NB4 (cell line): ENCODE results near the gene DLG2.

Experiments
- DNase-seq: peaks from one replicate; pipeline ENCODE4 v3.0.0; 2010; ENCODE audit warnings: low read depth
- H3K4me3 ChIP-seq: one replicate; pipeline ENCODE4 v1.5.1; 2011; ENCODE audit warnings: mild to moderate bottlenecking, low read depth, low read length, moderate library complexity
- MYC ChIP-seq: IDR thresholded peaks from 2 replicates; pipeline ENCODE4 v1.6.1; 2011; ENCODE audit warnings: low read depth, low read length
- POLR2A ChIP-seq: IDR thresholded peaks from 2 replicates; pipeline ENCODE4 v1.6.1; 2011; ENCODE audit warnings: mild to moderate bottlenecking; ENCODE audit not compliant: insufficient read length; ENCODE audit errors: extremely low read depth
- TF ChIP-seq, protein P1 (sequence below): IDR thresholded peaks from one replicate; pipeline ENCODE4 v1.5.1; 2012; ENCODE audit warnings: low read depth, low read length
- TF ChIP-seq, protein P2 (sequence below): IDR thresholded peaks from 2 replicates; pipeline ENCODE4 v1.6.1; 2011; ENCODE audit warnings: low read depth, low read length

DLG2 gene

DNA sequence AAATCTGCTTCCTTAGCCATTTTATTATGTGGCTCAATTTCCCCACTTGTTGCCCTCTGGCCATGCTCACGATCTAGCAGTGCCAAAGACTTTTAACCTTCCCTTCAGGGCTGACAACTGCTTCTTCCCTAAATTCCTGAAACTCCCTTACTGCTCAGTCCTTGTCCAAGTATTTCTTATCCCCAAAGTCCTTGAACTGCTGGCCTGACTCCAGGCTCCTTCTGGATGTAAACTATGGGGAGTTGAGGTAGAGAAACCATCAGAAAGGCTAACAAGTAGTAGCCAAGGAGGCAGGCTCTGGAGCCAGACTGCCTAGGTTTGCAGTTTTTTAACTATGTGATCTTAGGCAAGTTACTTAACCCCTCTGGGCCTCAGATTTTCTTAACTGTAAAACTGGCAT, 2082.3 kb downstream of the DLG2 start:
- TF ChIP-seq, protein P1, sequence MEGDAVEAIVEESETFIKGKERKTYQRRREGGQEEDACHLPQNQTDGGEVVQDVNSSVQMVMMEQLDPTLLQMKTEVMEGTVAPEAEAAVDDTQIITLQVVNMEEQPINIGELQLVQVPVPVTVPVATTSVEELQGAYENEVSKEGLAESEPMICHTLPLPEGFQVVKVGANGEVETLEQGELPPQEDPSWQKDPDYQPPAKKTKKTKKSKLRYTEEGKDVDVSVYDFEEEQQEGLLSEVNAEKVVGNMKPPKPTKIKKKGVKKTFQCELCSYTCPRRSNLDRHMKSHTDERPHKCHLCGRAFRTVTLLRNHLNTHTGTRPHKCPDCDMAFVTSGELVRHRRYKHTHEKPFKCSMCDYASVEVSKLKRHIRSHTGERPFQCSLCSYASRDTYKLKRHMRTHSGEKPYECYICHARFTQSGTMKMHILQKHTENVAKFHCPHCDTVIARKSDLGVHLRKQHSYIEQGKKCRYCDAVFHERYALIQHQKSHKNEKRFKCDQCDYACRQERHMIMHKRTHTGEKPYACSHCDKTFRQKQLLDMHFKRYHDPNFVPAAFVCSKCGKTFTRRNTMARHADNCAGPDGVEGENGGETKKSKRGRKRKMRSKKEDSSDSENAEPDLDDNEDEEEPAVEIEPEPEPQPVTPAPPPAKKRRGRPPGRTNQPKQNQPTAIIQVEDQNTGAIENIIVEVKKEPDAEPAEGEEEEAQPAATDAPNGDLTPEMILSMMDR, result no peak
- TF ChIP-seq POLR2A, result no peak
- TF ChIP-seq, protein P2, sequence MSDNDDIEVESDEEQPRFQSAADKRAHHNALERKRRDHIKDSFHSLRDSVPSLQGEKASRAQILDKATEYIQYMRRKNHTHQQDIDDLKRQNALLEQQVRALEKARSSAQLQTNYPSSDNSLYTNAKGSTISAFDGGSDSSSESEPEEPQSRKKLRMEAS, result no peak
- TF ChIP-seq MYC, result no peak
- DNase-seq, result no peak
- H3K4me3 ChIP-seq, result no peak overlapping the region

DNA sequence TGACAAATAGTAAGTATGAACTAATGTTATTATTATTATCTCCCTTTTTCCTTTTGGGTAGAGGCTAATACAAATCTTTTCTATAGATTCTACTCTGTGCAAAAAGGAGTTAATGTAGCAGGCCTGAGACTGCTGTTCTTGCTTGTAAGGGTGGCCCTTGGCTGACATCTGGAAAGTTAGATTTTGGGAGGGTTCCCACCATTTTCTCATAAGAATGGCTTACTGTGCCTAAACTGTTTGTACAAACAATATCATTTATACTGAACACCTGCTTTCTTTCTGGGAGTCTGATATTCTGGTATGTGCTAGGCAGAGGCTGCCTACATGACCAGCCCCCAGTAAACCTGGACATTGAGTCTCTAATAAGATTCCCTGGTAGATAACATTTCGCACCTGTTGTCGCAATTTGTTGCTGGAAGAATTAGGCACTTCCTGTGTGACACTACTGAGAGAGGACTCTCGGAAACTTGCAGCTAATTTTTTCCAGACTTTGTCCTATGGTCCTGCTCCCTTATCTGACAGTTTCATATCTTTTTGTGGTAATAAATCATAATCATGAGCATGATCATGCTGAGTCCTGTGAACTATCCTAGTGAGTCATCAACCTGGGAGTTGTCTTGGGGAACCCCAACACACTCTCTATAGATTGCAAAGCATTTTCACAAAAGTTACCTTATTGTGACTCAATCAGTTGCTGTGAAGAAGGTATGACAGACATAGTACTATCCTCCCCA, 2083.3 kb downstream of the DLG2 start:
- no peak for TF ChIP-seq POLR2A
- no peak for TF ChIP-seq MYC
- DNase-seq, result no peak
- H3K4me3 ChIP-seq, result no peak overlapping the region

DNA sequence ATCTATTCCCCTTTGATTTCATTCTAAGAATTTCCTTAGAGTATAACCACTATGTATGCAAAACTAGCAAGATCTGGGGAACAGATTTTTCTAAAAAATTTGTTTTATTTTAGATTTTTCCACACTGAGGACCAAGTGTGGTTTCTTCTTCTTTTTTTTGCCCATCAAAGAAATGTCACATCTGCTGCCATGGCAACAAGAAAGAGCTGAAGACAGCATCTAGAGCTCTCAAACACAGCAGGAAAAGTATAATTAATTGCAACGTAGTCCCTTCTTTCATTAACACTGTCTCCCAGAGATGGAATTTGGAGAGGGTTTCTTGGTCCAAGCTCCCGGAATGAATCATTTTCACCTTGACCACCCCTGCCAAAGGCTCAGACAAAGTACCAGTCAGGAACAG, 2084.3 kb downstream of the DLG2 start:
- TF ChIP-seq, protein P2, result no peak
- TF ChIP-seq, protein P1, result no peak
- TF ChIP-seq MYC, result no peak
- no peak for TF ChIP-seq POLR2A
- no peak overlapping the region for H3K4me3 ChIP-seq
- no peak for DNase-seq

DNA sequence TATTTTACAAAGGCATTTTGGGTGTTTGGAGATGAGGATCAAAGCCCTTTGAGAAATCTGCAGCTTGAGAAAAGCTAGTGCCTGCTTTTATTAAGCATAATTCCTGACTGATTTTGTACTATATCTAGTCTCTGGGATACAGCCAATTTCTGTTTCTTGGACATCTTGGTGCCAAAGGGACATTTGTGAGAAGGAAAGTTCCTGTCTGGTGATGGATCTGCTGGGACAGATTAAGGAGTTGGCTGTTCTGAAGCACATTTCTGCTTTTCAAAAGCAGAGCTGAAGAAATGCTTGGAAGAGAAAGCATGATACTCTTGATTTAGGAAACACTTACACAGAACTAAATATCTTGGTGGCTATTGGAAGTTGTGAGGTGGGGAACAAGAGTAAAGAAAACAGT, 2086.4 kb downstream of the DLG2 start:
- no peak for DNase-seq
- no peak overlapping the region for H3K4me3 ChIP-seq
- TF ChIP-seq, protein P1, result no peak
- TF ChIP-seq POLR2A, result no peak
- TF ChIP-seq, protein P2, result no peak
- TF ChIP-seq MYC, result no peak

DNA sequence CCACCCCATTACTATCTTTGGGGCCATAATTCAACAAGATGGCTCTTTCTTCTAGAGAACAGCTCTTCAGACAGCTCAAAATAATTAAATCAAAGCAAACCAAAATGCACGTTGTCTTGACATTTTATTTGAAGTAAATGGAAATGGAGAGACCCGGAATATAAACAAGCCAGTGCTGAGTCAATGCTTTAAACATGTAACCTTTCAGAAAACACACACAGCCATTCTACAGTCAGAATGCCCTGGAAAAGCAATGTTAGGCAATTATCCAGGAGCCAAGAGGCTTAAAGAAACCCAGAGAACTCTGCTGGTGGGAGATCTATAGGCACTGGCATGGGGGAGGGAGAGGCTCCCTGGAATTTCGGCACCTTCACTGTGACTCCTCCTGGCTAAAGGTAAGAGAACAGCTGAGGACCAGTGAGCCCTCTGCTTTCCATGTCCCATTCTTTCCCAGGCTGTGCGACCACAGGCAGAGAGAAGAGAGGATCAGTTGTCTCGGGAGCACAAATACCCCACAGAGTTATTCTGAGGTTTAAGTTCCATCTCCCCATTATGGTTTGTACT, 2086.9 kb downstream of the DLG2 start:
- TF ChIP-seq POLR2A (no peak), MYC (no peak)
- TF ChIP-seq, protein P1, result no peak
- TF ChIP-seq, protein P2, result no peak
- DNase-seq, result no peak

DNA sequence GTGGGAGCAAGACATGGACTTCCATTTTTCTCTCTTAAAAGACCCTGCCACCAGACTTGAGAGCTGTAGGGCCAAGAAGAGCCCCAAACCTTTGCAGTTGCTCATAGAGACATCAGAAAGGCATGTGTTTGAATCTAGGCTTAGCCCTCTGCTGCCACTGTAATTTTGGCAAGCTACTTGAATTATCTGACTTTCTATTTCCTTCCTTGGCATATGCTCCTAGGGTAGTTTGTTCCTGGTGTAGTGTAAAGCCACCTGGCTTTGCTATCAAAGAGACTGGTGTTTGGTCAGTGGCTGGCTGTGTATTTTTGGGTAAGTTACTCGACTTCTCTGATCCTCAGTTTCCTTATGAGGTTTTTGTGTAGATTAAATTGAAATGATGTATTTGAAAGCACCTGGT, 2088.9 kb downstream of the DLG2 start:
- no peak for DNase-seq
- H3K4me3 ChIP-seq, result no peak overlapping the region
- TF ChIP-seq MYC, result no peak
- TF ChIP-seq, protein P2, result no peak
- TF ChIP-seq, protein P1, result no peak
- TF ChIP-seq POLR2A, result no peak

More for the DNA sequence above, 2086.9 kb downstream of the DLG2 start:
- H3K4me3 ChIP-seq, result no peak overlapping the region
